Islet of Langerhans (tissue), 1 donor: ENCODE measurements around the gene ZNF598.
"Not testable (repeated sequence)": the region's sequence is repeated elsewhere in the genome, so short reads cannot be mapped to it uniquely, and the experiment has no call there.

Experiments used
- FAIRE-seq: peaks from one replicate; lab custom pipeline; 2011; peaks lifted over from hg19 to GRCh38; lab: Jason Lieb, UNC

The ZNF598 gene

DNA sequence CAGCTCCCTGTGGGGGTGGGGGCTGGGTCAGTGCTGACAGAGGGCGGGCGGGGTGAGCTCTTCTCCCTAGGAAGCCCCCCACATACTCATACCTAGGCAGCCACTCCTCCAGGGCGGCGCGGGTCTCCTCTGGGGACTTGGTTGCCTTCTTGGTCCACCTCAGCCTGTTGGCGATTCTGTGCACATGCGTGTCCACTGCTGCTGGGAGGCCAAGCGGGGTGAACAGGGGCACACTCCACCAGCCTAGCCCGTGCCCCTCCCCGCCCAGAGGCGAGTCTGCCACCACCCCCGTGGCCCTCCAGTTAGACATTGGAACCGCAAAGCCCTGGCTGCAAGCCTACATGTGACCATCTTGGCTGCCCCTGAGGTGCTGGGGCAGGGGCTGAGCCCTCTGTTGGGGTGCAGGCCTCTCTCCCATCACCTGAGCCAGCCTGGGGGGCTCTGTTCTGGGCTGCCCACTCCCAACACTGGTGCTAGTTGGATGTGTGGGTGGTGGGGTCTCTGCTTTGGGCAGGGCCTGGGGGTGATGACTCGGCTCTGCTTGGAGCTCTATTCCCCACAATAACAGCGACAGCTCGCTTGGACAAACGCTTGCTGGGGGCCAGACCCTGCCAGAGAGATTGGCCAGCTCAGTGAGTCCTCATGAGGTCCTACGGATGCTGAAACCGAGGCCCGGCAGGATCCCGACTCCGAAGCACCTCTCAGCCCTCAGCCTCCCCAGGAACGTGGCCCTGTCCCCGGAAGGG is 30.6 kb upstream of the ZNF598 start:
- no peak for FAIRE-seq

DNA sequence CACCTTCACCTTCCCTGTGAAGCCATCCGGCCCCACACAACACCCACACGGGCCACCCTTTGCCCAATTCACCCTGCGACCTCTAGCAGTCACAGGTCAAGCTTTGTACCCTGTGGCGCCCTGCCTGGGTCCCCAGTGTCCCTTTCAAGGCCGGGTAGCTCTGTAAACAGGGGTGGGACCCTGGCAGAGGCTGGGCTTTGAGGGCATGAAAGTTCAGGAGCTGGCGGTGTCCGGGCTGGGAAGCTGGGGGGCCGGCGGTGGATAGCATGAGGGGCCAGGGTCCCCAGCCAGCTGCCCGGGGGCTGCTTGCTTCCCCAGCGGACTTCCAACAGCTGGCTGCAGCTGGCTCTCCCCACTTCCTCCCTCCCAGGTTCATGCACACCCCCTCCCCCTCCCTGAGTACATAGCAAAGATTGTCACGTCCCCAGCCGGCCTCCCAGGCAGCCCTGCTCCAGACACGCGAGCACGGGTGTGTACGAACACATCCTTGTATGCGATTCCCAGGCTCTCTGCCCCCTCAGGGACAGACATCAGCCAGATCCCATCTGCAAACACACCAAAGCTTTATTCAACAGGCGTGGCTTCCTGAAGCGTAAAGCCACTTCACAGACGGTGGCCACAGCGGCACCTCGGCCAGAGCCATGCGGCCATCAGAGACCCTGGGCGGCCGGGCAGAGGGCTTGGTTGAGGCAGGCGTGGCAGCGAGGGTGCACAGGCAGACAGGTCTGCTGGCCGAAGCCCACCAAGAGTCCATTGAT is 29.8 kb upstream of the ZNF598 start:
- FAIRE-seq, result peak; percentile 70

DNA sequence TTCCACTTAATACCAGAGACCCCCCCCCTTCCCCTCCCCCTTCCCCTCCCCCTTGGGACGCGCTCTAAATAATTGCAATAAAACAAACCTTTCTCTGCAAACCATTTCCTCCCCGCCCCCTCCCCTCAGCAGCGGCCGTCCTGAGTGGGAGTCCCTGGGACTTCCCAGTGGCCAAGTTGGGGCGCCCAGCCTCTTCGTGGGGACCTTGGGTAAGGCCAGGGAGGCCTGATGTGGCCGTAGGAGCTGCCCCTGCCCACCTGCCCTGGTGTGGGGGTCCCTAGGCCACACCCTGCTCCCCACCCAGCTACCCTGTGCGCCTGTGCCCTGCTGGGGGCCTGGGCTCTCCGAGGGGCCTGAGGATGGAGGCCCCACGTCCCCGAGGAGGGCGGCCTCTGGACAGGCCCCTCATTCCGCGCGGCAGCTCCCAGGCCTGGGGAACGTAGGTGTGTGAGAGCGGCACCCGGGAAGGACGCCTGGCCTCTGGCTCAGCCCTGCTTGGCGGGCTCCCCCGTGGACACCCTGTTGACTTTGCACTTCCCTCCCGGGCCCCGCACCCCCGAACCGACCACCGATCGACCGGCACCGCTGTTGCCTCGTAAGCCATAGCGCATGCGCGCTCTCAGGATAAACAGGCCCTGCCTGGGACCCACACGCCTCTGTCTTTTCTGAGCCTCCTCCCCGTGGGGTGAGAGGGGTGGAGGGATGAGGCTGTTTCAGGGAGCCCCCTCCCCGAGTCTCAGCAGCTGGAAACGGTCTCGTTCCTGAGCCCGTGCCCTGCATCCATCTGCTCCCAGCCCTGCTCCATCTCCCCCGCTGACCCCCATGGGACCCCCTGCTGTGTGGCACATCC is 29.0 kb upstream of the ZNF598 start:
- no peak for FAIRE-seq

DNA sequence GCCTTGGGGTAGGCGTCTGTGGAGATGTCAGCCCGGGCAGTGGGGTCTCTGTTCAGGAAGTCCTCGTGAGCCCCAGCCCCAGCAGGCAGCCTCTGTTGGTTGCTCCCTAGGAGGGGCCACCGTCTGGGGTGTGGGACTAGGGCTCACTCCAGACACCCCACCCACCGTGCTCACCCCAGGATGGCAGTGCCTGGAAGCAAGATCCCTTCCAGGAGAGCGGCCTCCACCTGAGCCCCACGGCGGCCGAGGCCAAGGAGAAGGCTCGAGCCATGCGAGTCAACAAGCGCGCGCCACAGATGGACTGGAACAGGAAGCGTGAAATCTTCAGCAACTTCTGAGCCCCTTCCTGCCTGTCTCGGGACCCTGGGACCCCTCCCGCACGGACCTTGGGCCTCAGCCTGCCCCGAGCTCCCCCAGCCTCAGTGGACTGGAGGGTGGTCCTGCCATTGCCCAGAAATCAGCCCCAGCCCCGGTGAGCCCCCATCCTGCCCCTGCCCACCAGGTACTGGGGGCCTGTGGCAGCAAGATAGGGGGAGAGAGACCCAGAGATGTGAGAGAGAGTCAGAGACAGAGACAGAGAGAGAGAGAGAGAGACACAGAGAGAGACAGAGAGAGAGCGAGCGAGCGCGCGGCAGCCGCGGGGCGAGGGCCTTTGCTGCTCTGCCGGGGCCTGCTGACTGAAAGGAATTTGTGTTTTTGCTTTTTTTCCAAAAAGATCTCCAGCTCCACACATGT is 28.2 kb upstream of the ZNF598 start:
- FAIRE-seq, result no peak

DNA sequence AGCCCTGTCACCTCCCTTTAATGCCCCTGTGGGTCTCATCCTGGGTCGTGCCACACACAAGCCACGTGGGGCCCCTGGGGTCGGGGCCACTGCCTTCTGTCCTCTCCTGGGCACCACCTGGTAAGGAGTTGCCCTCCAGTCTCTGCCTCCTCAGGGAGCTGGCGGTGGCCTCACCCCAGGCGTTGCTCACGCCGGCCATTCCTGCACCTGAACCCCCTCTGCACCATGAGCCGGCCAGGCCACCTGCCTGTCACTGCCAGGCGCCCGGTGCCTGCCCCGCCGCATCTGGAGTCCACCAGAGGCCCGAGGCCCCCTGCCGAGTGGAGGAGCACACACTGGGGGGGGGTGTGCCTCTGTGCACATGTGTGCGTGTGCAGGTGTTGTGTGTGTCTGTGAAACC is 27.5 kb upstream of the ZNF598 start:
- no peak for FAIRE-seq

DNA sequence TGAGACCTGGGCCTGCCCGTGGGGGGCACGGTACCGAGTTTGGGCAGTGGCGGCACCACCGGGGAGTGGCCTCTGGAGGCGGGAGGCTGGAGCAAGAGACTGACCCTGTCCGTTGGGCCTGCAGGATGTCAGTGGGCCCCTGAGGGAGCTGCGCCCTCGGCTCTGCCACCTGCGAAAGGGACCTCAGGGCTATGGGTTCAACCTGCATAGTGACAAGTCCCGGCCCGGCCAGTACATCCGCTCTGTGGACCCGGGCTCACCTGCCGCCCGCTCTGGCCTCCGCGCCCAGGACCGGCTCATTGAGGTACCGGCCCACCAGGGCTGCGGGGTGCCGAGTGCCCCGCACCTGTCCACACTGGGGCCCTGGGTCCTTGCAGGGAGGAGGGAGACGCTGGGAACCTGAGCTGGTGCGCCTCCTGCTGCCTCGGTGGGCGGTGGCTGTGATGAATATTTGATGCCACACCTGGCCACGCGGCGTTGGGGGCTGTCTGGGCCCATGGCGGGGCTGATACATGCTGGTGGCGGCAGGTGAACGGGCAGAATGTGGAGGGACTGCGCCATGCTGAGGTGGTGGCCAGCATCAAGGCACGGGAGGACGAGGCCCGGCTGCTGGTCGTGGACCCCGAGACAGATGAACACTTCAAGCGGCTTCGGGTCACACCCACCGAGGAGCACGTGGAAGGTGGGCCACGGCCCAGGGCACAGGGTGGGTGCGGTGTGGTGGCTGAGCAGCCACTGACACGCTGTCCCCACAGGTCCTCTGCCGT is 26.8 kb upstream of the ZNF598 start:
- no peak for FAIRE-seq

DNA sequence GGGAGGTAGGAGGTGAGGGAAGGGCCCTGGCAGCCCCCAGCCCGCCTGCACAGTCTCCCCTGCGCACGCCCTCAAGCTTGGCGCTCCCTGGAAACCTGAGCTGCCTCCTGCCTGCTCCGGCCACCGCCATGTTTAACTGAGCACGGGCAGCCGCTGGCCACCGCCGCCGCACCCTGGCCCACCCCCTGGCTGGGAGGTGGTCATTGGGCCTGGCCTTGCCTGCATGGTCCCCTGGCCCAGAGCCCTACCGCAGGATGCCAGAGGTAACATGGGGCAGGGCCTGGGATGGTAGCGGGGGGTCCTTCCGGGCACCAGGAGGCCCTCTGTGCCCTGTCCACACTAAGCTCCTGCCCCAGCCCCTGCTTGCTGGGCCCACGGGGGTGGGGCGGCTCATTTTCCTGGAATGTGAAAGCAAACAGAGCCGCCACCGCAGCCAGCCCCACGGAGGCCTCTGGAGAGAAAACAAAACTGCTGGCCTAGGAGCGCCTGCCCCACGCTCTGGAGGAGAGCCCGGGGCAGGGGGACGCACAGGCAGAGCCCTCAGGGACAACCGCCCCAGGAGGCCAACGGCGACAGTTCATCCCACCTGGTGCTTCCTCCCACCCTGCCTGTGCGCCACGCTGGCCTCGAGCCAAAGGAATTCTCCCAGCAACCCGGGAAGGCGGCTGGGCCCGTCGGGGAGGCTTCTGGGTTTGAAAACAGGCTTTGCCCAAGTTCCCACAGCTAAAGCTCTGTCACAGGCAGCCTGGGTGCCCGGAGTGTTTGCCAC is 26.0 kb upstream of the ZNF598 start:
- FAIRE-seq, result no peak

DNA sequence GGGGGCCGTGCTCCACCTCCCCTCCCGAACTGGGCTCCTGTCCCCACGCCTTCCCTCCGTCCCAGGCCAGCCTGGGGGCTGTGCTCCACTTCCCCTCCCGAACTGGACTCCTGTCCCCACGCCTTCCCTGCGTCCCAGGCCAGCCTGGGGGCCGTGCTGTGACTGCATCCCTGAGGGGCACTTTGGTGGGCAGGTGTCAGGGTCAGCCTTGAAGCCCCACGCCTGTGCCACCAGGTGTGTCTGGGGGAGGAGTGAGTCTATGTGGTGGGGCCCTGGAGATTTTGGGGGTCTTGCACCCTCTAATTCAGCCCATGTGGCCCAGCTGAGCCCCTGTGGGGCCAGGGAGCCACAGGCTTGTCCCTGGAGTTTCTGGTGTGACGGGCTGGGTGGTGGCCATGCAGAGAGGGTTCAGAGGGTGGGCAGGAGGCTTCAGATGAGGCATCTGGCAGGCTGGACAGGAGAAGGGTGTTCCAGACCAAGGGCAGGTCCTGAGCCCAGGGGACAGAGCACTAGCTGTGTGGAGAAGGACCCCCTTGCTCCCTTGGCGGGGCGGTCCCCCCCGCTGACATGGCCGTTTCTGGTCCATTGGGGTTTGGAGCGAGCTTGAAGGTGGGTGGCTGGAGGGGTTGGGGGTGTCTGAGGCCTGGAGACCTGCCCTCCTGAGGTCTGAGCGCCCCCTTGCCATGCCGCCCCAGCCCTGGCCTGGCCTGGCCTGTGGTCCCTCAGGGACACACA is 25.2 kb upstream of the ZNF598 start:
- FAIRE-seq, result no peak

DNA sequence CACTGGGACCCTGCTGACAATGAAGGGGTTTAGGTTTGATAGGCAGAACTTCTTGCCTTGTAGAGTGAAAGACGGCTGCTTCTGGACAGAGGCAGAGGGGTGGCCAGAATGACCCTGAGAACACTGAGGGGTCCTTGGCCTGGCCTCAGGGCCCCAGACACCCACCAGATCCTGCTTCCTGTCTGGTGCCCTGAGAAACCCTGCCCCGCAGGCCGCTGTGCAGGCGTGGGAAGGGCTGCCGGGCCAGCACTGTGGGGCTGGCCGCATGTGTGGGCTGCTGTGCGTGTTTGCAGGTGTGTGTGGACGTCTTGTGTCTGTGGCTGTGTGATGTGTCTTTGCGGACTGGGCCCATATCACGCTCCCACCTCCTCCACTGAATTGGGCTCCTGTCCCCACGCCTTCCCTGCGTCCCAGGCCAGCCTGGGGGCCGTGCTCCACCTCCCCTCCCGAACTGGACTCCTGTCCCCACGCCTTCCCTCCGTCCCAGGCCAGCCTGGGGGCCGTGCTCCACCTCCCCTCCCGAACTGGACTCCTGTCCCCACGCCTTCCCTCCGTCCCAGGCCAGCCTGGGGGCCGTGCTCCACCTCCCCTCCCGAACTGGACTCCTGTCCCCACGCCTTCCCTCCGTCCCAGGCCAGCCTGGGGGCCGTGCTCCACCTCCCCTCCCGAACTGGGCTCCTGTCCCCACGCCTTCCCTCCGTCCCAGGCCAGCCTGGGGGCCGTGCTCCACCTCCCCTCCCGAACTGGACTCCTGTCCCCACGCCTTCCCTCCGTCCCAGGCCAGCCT is 24.5 kb upstream of the ZNF598 start:
- FAIRE-seq, result not testable (repeated sequence)

DNA sequence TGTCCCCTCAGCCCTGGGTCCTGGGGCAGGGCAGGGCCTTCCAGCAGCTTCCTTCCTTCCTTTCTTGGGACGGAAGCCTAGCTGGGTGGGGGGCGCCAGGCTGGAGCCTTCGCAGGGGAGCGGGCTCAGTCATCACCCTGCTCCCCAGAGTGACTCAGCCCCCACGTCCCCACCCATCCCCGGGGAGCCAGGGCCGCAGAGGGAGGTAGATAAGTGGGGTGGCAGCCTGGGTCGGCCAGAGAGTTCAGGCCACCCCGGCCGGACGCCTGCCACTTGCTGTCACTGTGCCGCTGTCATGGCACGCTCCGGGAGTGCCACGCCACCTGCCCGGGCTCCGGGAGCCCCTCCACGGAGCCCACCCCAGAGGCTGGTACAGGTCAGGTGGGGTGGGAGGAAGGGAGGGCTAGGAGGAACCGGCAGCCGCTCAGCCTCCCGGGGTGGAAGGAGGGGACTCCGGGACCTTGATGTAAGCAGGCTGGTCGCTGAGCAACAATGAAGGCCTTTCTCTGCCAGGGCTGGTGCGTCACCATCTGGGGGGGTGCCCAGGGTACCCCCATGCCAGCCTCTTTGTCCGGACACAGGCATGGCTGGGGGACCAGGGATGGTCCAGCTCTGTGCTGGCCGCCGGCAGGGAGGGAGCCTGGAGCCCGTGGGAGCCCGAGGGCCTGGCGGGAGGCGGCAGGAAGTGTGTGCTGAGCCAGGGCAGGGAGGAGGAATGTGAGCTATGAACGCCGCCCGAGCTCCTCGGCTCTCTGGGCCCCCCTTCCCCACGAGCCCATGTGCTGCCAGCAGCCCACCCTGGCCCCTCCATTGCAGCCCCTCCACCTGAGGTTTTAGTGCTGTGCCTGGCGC is 23.7 kb upstream of the ZNF598 start:
- no peak for FAIRE-seq

DNA sequence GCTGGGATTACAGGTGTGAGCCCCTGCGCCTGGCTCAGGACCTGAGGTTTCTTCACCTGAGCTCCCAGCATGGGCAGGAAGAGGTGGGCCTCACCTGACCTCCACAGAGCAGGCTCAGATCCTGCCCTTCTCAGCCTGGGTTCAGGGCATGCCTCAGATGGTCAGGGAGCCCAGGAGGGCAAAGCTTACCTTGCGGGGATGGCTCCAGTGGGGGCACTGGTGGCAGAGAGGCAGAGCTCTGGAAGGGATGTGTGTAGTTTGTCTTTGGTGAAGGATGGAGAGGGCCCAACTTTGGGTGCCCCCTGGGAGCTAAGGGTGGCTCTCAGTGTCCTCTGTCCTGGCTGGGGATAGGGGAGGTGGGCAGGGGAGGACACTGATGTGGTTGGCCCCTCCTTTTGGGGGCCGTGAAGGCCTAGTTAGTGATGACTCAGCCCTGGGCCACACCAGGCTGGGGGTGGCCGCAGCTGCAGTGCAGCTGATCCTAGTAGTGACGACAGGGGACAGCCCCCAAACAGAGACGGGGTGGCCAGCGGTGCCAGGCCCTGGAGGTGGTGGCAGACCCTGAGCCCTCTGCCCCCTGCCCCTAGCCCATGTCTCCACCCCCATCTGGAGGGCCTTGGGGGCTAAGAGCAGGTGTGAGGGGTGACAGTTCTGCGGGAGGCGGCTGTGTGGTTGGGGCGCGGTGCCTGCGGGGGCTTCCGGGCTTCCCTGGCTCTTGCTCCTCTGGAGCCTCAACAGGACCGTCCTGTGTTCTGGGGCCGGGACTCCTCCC is 22.9 kb upstream of the ZNF598 start:
- FAIRE-seq, result no peak

DNA sequence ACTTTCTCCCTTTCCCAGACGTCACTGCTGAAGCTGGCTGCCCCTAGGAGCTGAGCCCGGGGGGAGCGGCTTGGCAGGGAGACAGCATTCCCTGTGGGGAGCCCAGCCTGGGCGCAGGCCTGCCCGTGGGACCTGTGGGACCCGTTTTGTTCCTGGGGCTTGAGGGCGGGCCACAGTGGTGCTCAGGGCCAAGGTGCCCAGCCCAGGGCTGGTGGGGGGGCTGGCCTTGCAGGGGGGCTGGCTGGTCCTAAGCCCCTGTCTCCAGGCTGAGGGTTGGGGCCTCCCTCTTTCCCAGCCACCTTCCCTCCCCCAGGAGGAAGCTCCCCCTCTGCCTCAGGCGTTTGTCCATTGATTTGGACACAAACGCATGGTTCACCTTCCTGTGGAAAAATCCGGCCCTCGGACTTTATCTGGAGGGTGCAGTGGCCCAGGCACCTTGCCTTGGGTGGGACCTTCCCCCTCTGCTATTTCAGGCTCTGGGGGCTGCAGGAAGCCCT is 21.5 kb upstream of the ZNF598 start:
- FAIRE-seq, result no peak

DNA sequence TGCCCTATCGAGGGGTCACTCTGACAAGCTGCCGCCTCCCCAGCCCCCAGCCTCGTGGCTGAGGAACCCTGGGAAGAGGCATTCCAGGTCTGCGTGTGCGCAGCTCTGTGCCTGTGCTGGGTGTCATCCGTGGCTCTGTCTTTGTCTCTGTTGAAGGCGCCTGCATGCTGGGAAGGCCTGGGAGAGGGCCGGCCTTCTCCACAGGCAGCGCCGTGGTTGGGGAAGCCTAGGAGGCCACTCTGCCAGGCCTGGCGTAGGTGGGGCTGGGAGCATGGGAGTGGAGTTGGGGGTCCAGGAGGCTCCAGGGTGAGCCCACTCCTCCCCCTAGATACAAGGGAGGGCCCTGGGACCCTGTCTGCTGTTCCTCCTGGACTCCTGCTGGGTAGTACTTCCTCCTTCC is 20.4 kb upstream of the ZNF598 start:
- FAIRE-seq, result no peak

DNA sequence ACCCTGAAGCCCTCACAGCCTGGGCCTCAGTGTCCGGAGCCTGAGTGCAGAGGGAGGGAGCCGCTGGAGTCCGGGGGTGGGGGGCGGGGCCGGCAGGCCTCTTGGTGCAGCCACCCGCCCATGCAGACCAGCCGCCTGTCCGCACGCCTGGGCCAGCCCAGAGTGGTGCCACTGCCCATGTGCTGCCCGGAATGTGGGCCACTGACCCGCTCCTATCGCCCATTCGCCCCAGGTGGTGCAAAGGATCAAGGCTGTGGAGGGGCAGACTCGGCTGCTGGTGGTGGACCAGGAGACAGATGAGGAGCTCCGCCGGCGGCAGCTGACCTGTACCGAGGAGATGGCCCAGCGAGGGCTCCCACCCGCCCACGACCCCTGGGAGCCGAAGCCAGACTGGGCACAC is 19.7 kb upstream of the ZNF598 start:
- no peak for FAIRE-seq

DNA sequence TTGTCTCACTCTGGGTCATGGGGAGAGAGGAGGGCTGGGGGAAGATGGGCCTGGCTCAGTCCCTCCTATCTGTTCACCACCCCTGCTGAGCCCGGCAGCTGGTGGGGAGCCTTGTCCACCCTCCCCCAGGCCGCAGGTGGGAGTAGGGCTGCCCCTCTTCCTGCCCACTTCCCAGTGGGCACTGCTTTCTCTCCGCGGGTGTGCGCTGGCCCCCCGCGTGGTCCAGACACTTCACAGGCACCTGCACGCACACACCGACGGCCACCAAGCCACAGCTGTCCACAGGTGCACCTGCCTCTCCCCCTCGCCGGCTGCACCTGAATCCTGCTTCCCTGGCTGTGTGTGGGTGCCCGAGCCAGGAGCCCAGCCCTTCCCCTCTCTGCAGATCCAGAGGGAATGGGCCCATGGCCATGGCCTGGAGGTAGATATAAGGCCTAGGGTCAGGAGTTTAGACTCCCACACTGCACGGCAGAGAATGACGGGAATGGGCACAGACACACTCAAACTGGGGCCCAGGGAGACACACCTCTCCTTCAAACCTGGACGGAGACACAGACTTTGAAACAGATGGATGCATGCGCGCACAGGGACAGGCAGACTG is 19.1 kb upstream of the ZNF598 start:
- FAIRE-seq, result no peak

DNA sequence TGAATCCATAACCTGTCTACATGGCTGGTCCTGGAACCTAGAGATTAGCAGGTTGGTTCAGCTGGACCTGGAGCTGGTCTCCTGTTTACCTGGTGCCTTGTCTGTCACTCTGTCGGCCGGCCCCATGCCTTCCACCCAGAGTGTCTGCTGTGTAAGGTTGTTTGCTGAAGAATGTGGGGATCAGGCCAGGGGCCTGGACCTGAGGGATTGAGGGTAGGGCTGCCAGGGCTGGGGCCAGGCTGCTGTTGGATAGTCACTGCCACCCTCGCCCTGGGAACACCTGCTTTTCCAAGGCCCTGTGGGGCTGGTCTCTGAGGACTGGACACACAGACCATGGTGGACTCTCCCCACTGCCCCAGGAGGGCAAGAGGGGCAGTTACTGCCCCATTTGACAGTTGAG is 18.5 kb upstream of the ZNF598 start:
- no peak for FAIRE-seq
